Suppressor macrophage treated with lipopolysaccharide for 1 hour (primary cell): ENCODE data around the gene C3orf49.

Source experiments
- DNase-seq, 3 donors: peaks; one replicate each; pipeline ENCODE4 v3.0.0-alpha.2; 2020 to 2022

The C3orf49 gene

DNA sequence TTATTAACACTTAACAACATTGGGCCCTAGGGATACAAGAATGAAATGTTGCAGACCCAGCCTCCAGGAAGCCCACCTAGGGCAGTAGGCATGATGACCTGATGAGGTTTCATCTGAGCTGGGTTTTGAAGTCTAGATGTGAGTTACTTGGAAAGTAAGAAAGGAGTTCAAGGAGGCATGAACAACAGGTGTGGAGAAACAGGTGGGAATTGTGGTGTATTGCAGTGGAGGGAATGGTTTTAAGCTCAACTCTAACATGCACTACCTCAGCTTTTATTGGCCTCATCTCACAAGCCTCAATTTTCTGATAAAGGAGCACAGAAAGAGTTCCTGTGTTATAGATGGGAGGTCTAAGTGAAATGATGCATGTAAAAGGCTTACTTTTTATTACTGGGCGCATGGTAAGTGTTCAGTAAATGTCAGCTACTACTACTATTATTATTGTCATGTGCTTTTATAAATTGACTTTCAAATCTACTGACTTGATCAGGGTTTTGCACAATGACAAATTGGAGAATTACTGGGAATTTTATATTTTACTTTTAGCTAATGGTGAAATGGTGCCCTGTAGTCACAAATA lies 73.8 kb downstream of the C3orf49 start:
- DNase-seq, result no peak

DNA sequence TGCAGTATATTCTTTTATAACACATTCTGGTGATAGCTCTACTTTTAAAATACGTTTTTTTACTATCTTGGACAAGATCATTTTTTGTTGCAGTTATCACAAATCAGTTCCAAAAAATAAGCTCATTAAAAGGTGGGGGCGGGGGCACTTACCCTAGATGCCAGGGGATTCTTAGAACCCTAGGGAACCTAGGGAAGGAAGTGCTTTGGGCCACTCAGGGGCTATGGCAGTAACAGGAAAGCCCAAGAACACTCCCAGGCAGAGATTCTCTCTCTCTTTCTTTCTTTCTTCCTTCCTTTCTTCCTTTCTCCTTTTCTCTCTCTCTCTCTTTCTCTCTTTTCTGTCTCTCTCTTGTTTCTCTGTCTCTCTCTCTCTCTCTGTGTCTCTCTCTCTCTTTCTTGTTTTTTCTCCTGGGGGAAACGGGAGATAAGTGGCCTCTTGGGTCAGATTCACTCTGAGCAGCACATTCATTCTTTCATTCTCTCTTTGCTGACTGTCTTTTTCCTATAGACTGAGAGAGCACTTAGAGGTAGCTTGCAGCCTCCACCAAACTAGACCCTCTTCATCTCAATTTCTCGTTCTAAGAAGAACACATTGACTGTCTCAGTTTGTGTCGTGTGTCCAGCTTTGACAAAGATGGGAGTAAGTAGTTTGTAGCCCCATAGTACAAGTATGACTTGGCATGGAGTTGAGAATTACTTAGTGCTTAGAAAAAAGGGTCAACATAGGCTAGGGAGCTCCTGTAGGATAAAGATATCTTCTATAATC lies 76.5 kb downstream of the C3orf49 start:
- no peak for DNase-seq

DNA sequence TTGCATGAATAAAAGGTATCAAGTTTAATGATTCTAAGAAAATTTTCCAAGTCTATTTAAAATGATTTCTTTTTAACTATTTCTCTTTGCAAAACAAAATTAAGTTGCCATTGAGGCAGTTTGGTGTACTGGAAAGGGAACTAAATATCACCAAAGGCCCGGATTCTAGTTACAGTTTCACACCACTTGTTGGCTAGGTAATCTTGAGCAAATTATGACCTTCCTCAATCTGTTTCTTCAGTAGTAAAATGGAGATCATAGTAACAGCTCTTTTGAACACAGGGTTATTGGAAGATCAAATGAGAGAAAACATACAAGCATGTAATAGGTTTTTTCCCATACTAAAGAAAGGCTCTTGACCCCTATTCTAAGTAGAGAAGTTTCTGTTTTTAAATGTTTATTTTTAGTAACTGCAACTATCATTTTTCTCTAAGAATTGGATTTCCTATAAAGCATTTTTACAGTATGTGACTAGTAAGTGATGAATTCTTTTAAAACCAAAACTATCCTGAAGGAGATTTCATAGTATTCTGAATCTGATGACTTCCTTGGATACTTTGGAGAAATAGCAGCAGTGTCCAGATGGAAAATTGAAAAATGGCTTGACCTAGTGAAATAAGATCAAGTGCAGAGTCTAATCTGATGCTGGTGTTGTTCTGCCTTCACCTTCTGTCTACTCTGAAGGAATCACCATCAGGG lies 77.4 kb downstream of the C3orf49 start:
- peak in 2 of 3 donors; percentile 14 to 22 for DNase-seq
